Measurements from ENCODE around the gene DSCAM. TPM values are rescaled to one million over a fixed set of nuclear protein-coding genes. Genes with fewer than 3 reads are reported as not detected.

DSCAM gene
- total and polyA plus RNA-seq, 2 donors (not counting 3 experiments of a cell fraction or from before 2014, with no cell fraction given) = not detected

DNA sequence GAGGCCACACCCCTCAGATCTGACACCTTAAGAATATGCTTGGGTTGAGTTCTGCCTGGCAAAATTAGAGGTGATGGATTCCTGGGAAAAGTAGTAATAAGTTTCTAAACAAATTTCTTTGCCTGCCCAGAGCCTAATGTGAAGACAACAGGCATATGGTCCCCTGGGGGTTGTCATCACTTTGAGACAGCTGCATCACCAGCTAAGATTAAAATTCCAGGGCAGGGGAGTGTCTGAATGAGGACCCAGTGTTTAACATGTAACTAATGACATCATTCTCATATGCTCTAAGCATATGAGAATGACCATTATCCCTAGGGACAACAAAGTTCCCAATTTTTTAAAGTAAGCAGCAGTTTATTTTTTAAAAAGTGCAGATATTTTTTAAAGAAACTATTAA is 547.5 kb downstream of the DSCAM start:
- FAIRE-seq = no peak
- Histone ChIP-seq H3K27me3 (ENCODE audit: control insufficient read depth in 2 of 2, insufficient read depth in 2 of 2, low read length in 2 of 2) (no peaks in the 10 kb centered on the region), H4K20me1 (replicated peaks; ENCODE audit: control insufficient read depth, extremely low read depth, insufficient read depth, low read length) (no peaks in the 10 kb centered on the region), H3K4me3 (replicated peaks in 1 of 3; ENCODE audit: insufficient read depth in 1 of 3, low read depth in 1 of 3, low read length in 3 of 3) (no peak overlapping the region), H3K4me2 (ENCODE audit: insufficient read depth, low read length) (no peak overlapping the region), H3K4me1 (ENCODE audit: control insufficient read depth, extremely low read depth, insufficient read depth, low read length) (no peaks in the 10 kb centered on the region), H3K36me3 (ENCODE audit: control insufficient read depth in 2 of 2, extremely low read depth in 1 of 2, insufficient read depth in 2 of 2, low read length in 2 of 2) (no peaks in the 10 kb centered on the region), H2AFZ (ENCODE audit: low read depth, low read length) (no peak overlapping the region), H3K9me1 (replicated peaks; ENCODE audit: control insufficient read depth, extremely low read depth, insufficient read depth, low read length) (no peaks in the 10 kb centered on the region), H3K9me3 (replicated peaks; ENCODE audit: control insufficient read depth, insufficient read depth, low read length) (peaks cover 16% of the 10 kb centered on the region), H3K9ac (replicated peaks; ENCODE audit: extremely low read depth, insufficient read depth, low read length) (no peak overlapping the region), H3K27ac (ENCODE audit: insufficient read depth, low read depth, low read length) (no peak overlapping the region), H3K79me2 (ENCODE audit: control insufficient read depth, insufficient read depth, low read length) (no peaks in the 10 kb centered on the region)
- intact Hi-C loops (cut with micrococcal nuclease) = no loop called here
- DNase-seq (ENCODE audit: low read depth, low spot score) = no peak
- BruUV-seq (replicated peaks) = no TSS peak
- dilution Hi-C loops (cut with MboI; ENCODE audit: extremely low pct_ligation_motif_present, low sequenced_read_pairs) = no loop called here
- TF ChIP-seq, protein P1, sequence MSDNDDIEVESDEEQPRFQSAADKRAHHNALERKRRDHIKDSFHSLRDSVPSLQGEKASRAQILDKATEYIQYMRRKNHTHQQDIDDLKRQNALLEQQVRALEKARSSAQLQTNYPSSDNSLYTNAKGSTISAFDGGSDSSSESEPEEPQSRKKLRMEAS (IDR thresholded peaks at IDR 0.05; ENCODE audit: insufficient read depth, insufficient read length) = no peak
- TF ChIP-seq GATA2 (IDR thresholded peaks at IDR 0.05; ENCODE audit: insufficient read depth, insufficient read length, low read depth, low read length) = no peak
- TF ChIP-seq, protein P2, sequence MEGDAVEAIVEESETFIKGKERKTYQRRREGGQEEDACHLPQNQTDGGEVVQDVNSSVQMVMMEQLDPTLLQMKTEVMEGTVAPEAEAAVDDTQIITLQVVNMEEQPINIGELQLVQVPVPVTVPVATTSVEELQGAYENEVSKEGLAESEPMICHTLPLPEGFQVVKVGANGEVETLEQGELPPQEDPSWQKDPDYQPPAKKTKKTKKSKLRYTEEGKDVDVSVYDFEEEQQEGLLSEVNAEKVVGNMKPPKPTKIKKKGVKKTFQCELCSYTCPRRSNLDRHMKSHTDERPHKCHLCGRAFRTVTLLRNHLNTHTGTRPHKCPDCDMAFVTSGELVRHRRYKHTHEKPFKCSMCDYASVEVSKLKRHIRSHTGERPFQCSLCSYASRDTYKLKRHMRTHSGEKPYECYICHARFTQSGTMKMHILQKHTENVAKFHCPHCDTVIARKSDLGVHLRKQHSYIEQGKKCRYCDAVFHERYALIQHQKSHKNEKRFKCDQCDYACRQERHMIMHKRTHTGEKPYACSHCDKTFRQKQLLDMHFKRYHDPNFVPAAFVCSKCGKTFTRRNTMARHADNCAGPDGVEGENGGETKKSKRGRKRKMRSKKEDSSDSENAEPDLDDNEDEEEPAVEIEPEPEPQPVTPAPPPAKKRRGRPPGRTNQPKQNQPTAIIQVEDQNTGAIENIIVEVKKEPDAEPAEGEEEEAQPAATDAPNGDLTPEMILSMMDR (IDR thresholded peaks at IDR 0.05; ENCODE audit: extremely low read depth in 1 of 2, insufficient read depth in 1 of 2, low read depth in 1 of 2, low read length in 2 of 2) = no peak
- TF ChIP-seq POLR2A (IDR thresholded peaks at IDR 0.05; ENCODE audit: low read depth, low read length) = no peak
- no peak for TF ChIP-seq EZH2 (IDR thresholded peaks at IDR 0.05; ENCODE audit: borderline replicate concordance, low read depth, low read length, severe bottlenecking)
- no peak for TF ChIP-seq MYC (IDR thresholded peaks at IDR 0.05; ENCODE audit: low read depth, low read length)
- TF ChIP-seq JUN (IDR thresholded peaks at IDR 0.05; ENCODE audit: borderline replicate concordance, insufficient read depth, insufficient read length, low read depth) = no peak
- no peak for TF ChIP-seq FOS (IDR thresholded peaks at IDR 0.05; ENCODE audit: borderline replicate concordance, insufficient read depth, low read length)
- no peak for TF ChIP-seq POLR2AphosphoS5 (IDR thresholded peaks at IDR 0.05; ENCODE audit: insufficient read depth, low read depth, low read length)
- CTCF ChIA-PET = no interaction called here
- POLR2A ChIA-PET = no interaction called here
